SK-N-SH treated with all-trans-retinoic acid at 6 μM for 48 hours (cell line): ENCODE results near the gene GPC6.

ENCODE experiments used
- ATAC-seq: fragments of 200-7000 bp; cut with Tn5 transposase; 3 replicates; pipeline ENCODE4 v1.9.1; 2020; ENCODE audit warnings: mild to moderate bottlenecking, moderate library complexity
- ARNTL ChIP-seq: fragments of 450-650 bp; formaldehyde crosslinking; IDR thresholded peaks from 2 replicates; pipeline ENCODE4 v1.5.0; 2020; ENCODE audit warnings: low read depth, mild to moderate bottlenecking, moderate library complexity, borderline replicate concordance
- BACH2 ChIP-seq: fragments of 250-450 bp; sonication (Bioruptor Pico); IDR thresholded peaks from 2 replicates; pipeline ENCODE4 v1.9.0; 2021; ENCODE audit warnings: mild to moderate bottlenecking, borderline replicate concordance
- CREB5 ChIP-seq: fragments of 250-450 bp; sonication (Bioruptor Pico); IDR thresholded peaks from 2 replicates; pipeline ENCODE4 v1.5.1; 2020; ENCODE audit warnings: low read depth, mild to moderate bottlenecking, moderate library complexity
- CSDC2 ChIP-seq: fragments of 250-450 bp; sonication (Bioruptor Pico); IDR thresholded peaks from 2 replicates; pipeline ENCODE4 v1.5.0; 2020; ENCODE audit warnings: mild to moderate bottlenecking, moderate library complexity
- CSRNP3 ChIP-seq: fragments of 250-450 bp; sonication (Bioruptor Pico); IDR thresholded peaks from 2 replicates; pipeline ENCODE4 v1.5.1; 2021; ENCODE audit warnings: mild to moderate bottlenecking, moderate library complexity
- ISL1 ChIP-seq: fragments of 250-450 bp; sonication (Bioruptor Pico); IDR thresholded peaks from 2 replicates; pipeline ENCODE4 v2.1.2; 2022; ENCODE audit warnings: mild to moderate bottlenecking, moderate library complexity
- OSR1 ChIP-seq: fragments of 250-450 bp; sonication (Bioruptor Pico); IDR thresholded peaks from 2 replicates; pipeline ENCODE4 v1.8.0; 2022; ENCODE audit warnings: moderate library complexity, mild to moderate bottlenecking, inconsistent platforms
- PATZ1 ChIP-seq: fragments of 250-450 bp; sonication (Bioruptor Pico); IDR thresholded peaks from 2 replicates; pipeline ENCODE4 v1.8.0; 2020; ENCODE audit warnings: mild to moderate bottlenecking, moderate library complexity, borderline replicate concordance
- POU6F1 ChIP-seq: fragments of 250-450 bp; sonication (Bioruptor Pico); IDR thresholded peaks from 2 replicates; pipeline ENCODE4 v1.8.0; 2021; ENCODE audit warnings: low read depth, mild to moderate bottlenecking, moderate library complexity, borderline replicate concordance
- PPARA ChIP-seq: fragments of 250-450 bp; sonication (Bioruptor Pico); IDR thresholded peaks from 2 replicates; pipeline ENCODE4 v1.5.0; 2020; ENCODE audit warnings: mild to moderate bottlenecking, borderline replicate concordance
- SNAI2 ChIP-seq: fragments of 250-450 bp; sonication (Bioruptor Pico); IDR thresholded peaks from 2 replicates; pipeline ENCODE4 v1.5.0; 2020; ENCODE audit warnings: mild to moderate bottlenecking, moderate library complexity
- TCF4 ChIP-seq: fragments of 250-450 bp; sonication (Bioruptor Pico); IDR thresholded peaks from 2 replicates; pipeline ENCODE4 v1.8.0; 2021; ENCODE audit warnings: mild to moderate bottlenecking, moderate library complexity, borderline replicate concordance
- TOX ChIP-seq: fragments of 250-450 bp; sonication (Bioruptor Pico); IDR thresholded peaks from 2 replicates; pipeline ENCODE4 v1.8.0; 2021; ENCODE audit warnings: mild to moderate bottlenecking, moderate library complexity, borderline replicate concordance
- TSHZ2 ChIP-seq: fragments of 250-450 bp; sonication (Bioruptor Pico); IDR thresholded peaks from 2 replicates; pipeline ENCODE4 v1.5.0; 2020; ENCODE audit warnings: mild to moderate bottlenecking, moderate library complexity
- ZC3H10 ChIP-seq: fragments of 250-450 bp; sonication (Bioruptor Pico); IDR thresholded peaks from 2 replicates; pipeline ENCODE4 v1.5.1; 2021; ENCODE audit warnings: mild to moderate bottlenecking, moderate library complexity
- ZFP3 ChIP-seq: fragments of 250-450 bp; sonication (Bioruptor Pico); IDR thresholded peaks from 2 replicates; pipeline ENCODE4 v1.5.0; 2020; ENCODE audit warnings: mild to moderate bottlenecking, moderate library complexity
- ZFP30 ChIP-seq: fragments of 450-650 bp; formaldehyde crosslinking; IDR thresholded peaks from 2 replicates; pipeline ENCODE4 v1.5.0; 2022; ENCODE audit warnings: mild to moderate bottlenecking, moderate library complexity
- ZNF565 ChIP-seq: fragments of 450-650 bp; formaldehyde crosslinking; conservative IDR thresholded peaks from 2 replicates; pipeline ENCODE4 v1.5.0; 2020; ENCODE audit warnings: low read depth, mild to moderate bottlenecking, moderate library complexity
- ZNF70 ChIP-seq: fragments of 450-650 bp; formaldehyde crosslinking; IDR thresholded peaks from 2 replicates; pipeline ENCODE4 v1.5.0; 2020; ENCODE audit warnings: mild to moderate bottlenecking, moderate library complexity
- ZNF8 ChIP-seq: fragments of 450-650 bp; formaldehyde crosslinking; IDR thresholded peaks from 2 replicates; pipeline ENCODE4 v1.5.0; 2020; ENCODE audit warnings: mild to moderate bottlenecking, moderate library complexity

The GPC6 gene

GRCh38 chr13:93620181-93620765 is 393.7 kb downstream of the GPC6 start:
- TF ChIP-seq CSDC2 (CRISPR knock-in tag) (no peak), ZNF8 (no peak), PATZ1 (no peak), TOX (CRISPR knock-in tag) (no peak), TSHZ2 (CRISPR knock-in tag) (no peak), CSRNP3 (CRISPR knock-in tag) (no peak), PPARA (no peak), CREB5 (no peak), ZFP3 (CRISPR knock-in tag) (no peak), ZC3H10 (no peak), SNAI2 (CRISPR knock-in tag) (no peak), ARNTL (no peak), BACH2 (CRISPR knock-in tag) (no peak), OSR1 (CRISPR knock-in tag) (no peak), ZNF565 (no peak), ZNF70 (no peak)
- ATAC-seq, result peak; percentile 61

GRCh38 chr13:93621051-93621450 is 394.4 kb downstream of the GPC6 start:
- ATAC-seq, result no peak
- TF ChIP-seq SNAI2 (CRISPR knock-in tag), result no peak
- no peak for TF ChIP-seq PPARA
- no peak for TF ChIP-seq TOX (CRISPR knock-in tag)
- no peak for TF ChIP-seq ZFP30 (CRISPR knock-in tag)
- no peak for TF ChIP-seq POU6F1 (CRISPR knock-in tag)
- no peak for TF ChIP-seq ZNF565
- TF ChIP-seq TCF4 (CRISPR knock-in tag), result no peak
- no peak for TF ChIP-seq TSHZ2 (CRISPR knock-in tag)
- TF ChIP-seq ZC3H10, result no peak
- TF ChIP-seq CSDC2 (CRISPR knock-in tag), result no peak
- no peak for TF ChIP-seq ISL1 (CRISPR knock-in tag)
- TF ChIP-seq, all 23 proteins: peak for 0
